ENCODE data around the gene PTGR1. TPM values are rescaled to one million over a fixed set of nuclear protein-coding genes. Genes with fewer than 3 reads are reported as not detected.
"Not testable (repeated sequence)": the region's sequence is repeated elsewhere in the genome, so short reads cannot be mapped to it uniquely, and the experiment has no call there.

Gene PTGR1
- total and polyA plus RNA-seq, 2 donors (not counting 3 experiments of a cell fraction or from before 2014, with no cell fraction given) = 70.3 to 79.1 TPM

GRCh38 chr9:111572950-111573604 lies 26.4 kb downstream of the PTGR1 start:
- Histone ChIP-seq H3K9ac (replicated peaks; ENCODE audit: extremely low read depth, insufficient read depth, low read length) (no peak overlapping the region), H3K4me1 (ENCODE audit: control insufficient read depth, extremely low read depth, insufficient read depth, low read length) (no peaks in the 10 kb centered on the region), H3K9me1 (replicated peaks; ENCODE audit: control insufficient read depth, extremely low read depth, insufficient read depth, low read length) (no peaks in the 10 kb centered on the region), H3K4me2 (ENCODE audit: insufficient read depth, low read length) (no peak overlapping the region), H2AFZ (ENCODE audit: low read depth, low read length) (no peak overlapping the region), H3K36me3 (ENCODE audit: control insufficient read depth in 2 of 2, extremely low read depth in 1 of 2, insufficient read depth in 2 of 2, low read length in 2 of 2) (peaks cover 37 to 45% of the 10 kb centered on the region in 2 experiments), H4K20me1 (replicated peaks; ENCODE audit: control insufficient read depth, extremely low read depth, insufficient read depth, low read length) (no peaks in the 10 kb centered on the region), H3K27ac (ENCODE audit: insufficient read depth, low read depth, low read length) (no peak overlapping the region), H3K79me2 (ENCODE audit: control insufficient read depth, insufficient read depth, low read length) (no peaks in the 10 kb centered on the region), H3K9me3 (replicated peaks; ENCODE audit: control insufficient read depth, insufficient read depth, low read length) (no peaks in the 10 kb centered on the region), H3K4me3 (replicated peaks in 1 of 3; ENCODE audit: insufficient read depth in 1 of 3, low read depth in 1 of 3, low read length in 3 of 3) (no peak overlapping the region), H3K27me3 (ENCODE audit: control insufficient read depth in 2 of 2, insufficient read depth in 2 of 2, low read length in 2 of 2) (no peaks in the 10 kb centered on the region)
- POLR2A ChIA-PET = no interaction called here
- CTCF ChIA-PET = interaction anchor here (0.6 to 1.5 kb wide), 4 partner anchors 10 to 43 kb away, joined by 3 to 6 read pairs (median 3); no protein-coding TSS in a partner anchor
- no TSS peak for BruUV-seq (replicated peaks)
- DNase-seq (ENCODE audit: low read depth, low spot score) = no peak
- intact Hi-C loops (cut with micrococcal nuclease) = no loop called here
- dilution Hi-C loops (cut with MboI; ENCODE audit: extremely low pct_ligation_motif_present, low sequenced_read_pairs) = no loop called here
- FAIRE-seq = peak; percentile 18
- TF ChIP-seq EZH2 (IDR thresholded peaks at IDR 0.05; ENCODE audit: borderline replicate concordance, low read depth, low read length, severe bottlenecking) (no peak), MYC (IDR thresholded peaks at IDR 0.05; ENCODE audit: low read depth, low read length) (no peak), JUN (IDR thresholded peaks at IDR 0.05; ENCODE audit: borderline replicate concordance, insufficient read depth, insufficient read length, low read depth) (no peak), CTCF (IDR thresholded peaks at IDR 0.05; ENCODE audit: extremely low read depth in 1 of 2, insufficient read depth in 1 of 2, low read depth in 1 of 2, low read length in 2 of 2) (no peak), GATA2 (IDR thresholded peaks at IDR 0.05; ENCODE audit: insufficient read depth, insufficient read length, low read depth, low read length) (no peak), POLR2A (IDR thresholded peaks at IDR 0.05; ENCODE audit: low read depth, low read length) (no peak), FOS (IDR thresholded peaks at IDR 0.05; ENCODE audit: borderline replicate concordance, insufficient read depth, low read length) (no peak), POLR2AphosphoS5 (IDR thresholded peaks at IDR 0.05; ENCODE audit: insufficient read depth, low read depth, low read length) (no peak), MAX (IDR thresholded peaks at IDR 0.05; ENCODE audit: insufficient read depth, insufficient read length) (no peak)

- H3K4me1 ChIP-seq (ENCODE audit: control insufficient read depth, extremely low read depth, insufficient read depth, low read length); H3K9ac ChIP-seq (replicated peaks; ENCODE audit: extremely low read depth, insufficient read depth, low read length); DNase-seq (ENCODE audit: low read depth, low spot score); H3K79me2 ChIP-seq (ENCODE audit: control insufficient read depth, insufficient read depth, low read length); H3K27me3 ChIP-seq (ENCODE audit: control insufficient read depth in 2 of 2, insufficient read depth in 2 of 2, low read length in 2 of 2); POLR2A ChIA-PET; H2AFZ ChIP-seq (ENCODE audit: low read depth, low read length); H3K9me3 ChIP-seq (replicated peaks; ENCODE audit: control insufficient read depth, insufficient read depth, low read length); BruUV-seq (replicated peaks); H3K9me1 ChIP-seq (replicated peaks; ENCODE audit: control insufficient read depth, extremely low read depth, insufficient read depth, low read length); H4K20me1 ChIP-seq (replicated peaks; ENCODE audit: control insufficient read depth, extremely low read depth, insufficient read depth, low read length); dilution Hi-C loops (cut with MboI; ENCODE audit: extremely low pct_ligation_motif_present, low sequenced_read_pairs); CTCF ChIA-PET; intact Hi-C loops (cut with micrococcal nuclease); H3K4me2 ChIP-seq (ENCODE audit: insufficient read depth, low read length); H3K27ac ChIP-seq (ENCODE audit: insufficient read depth, low read depth, low read length); H3K4me3 ChIP-seq (replicated peaks in 1 of 3; ENCODE audit: insufficient read depth in 1 of 3, low read depth in 1 of 3, low read length in 3 of 3); FAIRE-seq: not testable (repeated sequence)
- H3K36me3 ChIP-seq (ENCODE audit: control insufficient read depth in 2 of 2, extremely low read depth in 1 of 2, insufficient read depth in 2 of 2, low read length in 2 of 2) = peaks cover 32 to 33% of the 10 kb centered on the region in 2 experiments
Measured at GRCh38 chr9:111568127-111568526, 31.3 kb downstream of the PTGR1 start.

Measured in endothelial cell of umbilical vein (primary cell).